A673 (cell line): ENCODE measurements around the gene CLNK.

Experiments
- CTCF ChIP-seq: fragments of 300-800, 200-600 bp; sonication (generic); conservative IDR thresholded peaks from 2 replicates; pipeline ENCODE4 v1.5.1; 2017; ENCODE audit warnings: low read depth, mild to moderate bottlenecking, antibody characterized with exemption, low read length, moderate library complexity, mixed read lengths
- EZH2 ChIP-seq: fragments of 200-600 bp; sonication (generic); IDR thresholded peaks from 2 replicates; pipeline ENCODE4 v1.6.1; 2017; ENCODE audit warnings: borderline replicate concordance, low read depth, mild to moderate bottlenecking, mixed read lengths, antibody characterized with exemption, low read length; ENCODE audit not compliant: poor library complexity, severe bottlenecking

DNA sequence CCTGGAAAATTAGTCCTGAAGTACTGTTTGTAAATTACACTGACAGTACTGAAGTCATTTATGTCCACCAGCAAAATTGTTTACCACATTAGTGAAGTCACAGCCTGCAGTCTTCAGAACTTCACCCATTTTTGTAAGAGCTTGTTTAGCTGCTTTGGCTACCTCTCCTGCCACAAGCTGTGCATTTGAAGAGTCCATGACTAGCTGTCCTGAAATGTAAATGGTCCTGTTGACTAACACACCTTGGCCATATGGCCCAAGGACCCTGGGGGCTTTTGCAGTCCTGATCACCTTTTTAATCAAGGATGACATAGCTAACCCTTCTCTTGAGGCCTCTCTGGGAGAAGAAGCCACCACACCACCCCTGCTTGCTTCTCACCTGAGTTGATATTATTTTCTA, 205.9 kb downstream of the CLNK start:
- no peak for TF ChIP-seq CTCF
- TF ChIP-seq EZH2: no peak
